NCI-H2227 treated with DMSO at 0.1 percent for 48 hours (cell line): ENCODE data around the gene ASF1A.
"Not testable (repeated sequence)": the region's sequence is repeated elsewhere in the genome, so short reads cannot be mapped to it uniquely, and the experiment has no call there.

Experiments used
- DNase-seq: peaks from one replicate; lab custom pipeline; 2025; lab: John Stamatoyannopoulos, UW

ASF1A gene

GRCh38 chr6:118893807-118894424 lies at the start of gene ASF1A:
Gene ASF1A, plus strand, starts transcription at chr6:118894152. Its CDS starts 262 bp downstream, at chr6:118894414.
- DNase-seq: peak; percentile 93

DNA sequence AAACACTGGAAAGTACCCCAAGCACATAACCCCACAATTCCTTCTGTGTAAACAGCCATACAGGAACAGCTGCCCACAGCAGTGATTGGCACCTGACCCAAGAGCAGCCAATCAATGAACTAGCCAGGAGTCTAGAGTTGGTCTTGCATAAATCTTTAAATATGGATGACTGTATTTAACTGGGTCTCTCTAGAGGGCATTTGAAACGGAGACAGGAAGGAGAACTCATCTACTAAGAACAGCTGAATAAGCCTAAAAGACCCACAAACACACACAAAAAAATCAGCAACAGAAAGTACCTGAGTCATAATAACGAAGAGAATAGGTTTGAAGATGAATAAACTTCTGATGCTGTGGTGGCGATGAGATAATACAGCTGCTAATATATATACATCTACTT lies 49.0 kb upstream of the ASF1A start:
- no peak for DNase-seq

DNA sequence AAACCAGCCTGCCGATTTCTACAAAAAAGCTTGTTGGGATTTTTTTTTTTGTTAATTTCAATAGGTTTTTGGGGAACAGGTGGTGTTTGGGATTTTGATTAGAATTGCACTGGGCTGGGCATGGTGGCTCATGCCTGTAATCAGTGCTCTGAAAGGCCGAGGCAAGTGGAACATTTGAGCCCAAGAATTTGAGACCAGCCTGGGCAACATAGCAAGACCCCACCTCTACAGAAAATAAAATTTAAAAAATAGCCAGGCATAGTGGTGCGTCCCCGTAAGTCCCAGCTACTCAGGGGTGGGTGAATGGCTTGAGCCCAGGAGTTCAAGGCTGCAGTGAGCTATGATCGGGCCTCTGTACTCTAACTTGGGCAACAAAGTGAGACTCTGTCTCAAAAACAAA lies 40.5 kb upstream of the ASF1A start:
- no peak for DNase-seq

GRCh38 chr6:118856301-118856700 lies 37.7 kb upstream of the ASF1A start:
- DNase-seq: no peak

DNA sequence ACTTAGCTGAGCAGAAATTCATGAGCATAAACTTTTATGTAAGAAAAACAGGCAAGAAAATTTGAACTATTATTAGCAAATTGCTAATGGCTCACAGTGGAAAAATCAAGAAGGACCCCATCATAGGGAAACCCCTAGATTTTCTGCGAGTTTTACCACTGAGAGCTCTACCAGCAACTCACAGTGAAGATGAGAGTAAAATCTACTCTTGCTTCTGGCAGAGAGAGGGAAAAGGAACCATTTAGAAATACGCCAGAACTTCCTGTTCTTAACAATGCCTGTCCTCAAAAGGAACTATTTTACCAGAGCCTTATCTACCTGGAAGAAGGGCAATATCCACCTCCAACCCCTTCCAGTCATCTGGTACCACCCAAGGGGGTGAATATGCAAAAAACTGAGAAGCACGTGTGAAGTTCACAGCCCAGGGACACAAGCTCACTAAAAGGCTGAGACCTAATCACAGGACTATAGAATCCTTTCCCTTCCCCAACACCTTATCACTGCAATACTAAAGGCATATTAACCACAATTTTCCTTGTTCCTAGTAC lies 34.4 kb upstream of the ASF1A start:
- DNase-seq: no peak

GRCh38 chr6:118860363-118860762 lies 33.6 kb upstream of the ASF1A start:
- DNase-seq: no peak

DNA sequence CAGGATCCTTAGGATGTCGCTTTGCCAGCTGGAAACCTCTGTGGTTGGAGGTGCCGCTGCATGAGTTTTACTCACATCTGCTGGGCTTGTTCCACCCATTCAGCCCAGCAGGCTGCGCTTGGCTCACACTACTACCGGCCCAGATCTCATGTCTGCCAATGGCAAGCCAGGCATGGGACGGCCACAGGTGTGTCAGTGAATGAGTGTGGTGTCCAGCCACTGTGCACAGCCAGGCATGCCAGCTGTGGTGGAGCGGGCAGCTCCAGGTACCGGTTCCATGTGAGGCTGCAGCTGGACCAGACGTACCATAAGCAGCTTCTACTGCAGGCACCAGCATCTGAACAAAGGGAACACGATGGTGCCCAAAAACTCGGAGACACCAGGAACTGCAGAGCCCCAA lies 33.1 kb upstream of the ASF1A start:
- no peak for DNase-seq

DNA sequence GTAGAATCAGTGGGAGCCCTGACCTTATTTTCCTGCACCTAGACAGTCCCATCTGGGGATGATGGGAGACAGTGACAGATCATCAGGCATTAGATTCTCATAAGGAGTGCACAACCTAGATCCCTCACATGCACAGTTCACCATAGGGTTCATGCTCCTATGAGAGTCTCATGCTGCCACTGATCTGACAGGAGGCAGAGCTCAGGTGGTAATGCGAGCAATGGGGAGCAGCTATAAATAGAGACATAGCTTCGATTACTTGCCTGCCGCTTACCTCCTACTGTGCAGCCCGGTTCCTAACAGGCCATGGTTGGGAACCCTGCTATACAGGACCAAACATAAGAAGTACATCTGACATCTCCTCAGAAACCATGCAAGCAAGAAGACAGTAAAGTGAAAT lies 31.5 kb upstream of the ASF1A start:
- no peak for DNase-seq

DNA sequence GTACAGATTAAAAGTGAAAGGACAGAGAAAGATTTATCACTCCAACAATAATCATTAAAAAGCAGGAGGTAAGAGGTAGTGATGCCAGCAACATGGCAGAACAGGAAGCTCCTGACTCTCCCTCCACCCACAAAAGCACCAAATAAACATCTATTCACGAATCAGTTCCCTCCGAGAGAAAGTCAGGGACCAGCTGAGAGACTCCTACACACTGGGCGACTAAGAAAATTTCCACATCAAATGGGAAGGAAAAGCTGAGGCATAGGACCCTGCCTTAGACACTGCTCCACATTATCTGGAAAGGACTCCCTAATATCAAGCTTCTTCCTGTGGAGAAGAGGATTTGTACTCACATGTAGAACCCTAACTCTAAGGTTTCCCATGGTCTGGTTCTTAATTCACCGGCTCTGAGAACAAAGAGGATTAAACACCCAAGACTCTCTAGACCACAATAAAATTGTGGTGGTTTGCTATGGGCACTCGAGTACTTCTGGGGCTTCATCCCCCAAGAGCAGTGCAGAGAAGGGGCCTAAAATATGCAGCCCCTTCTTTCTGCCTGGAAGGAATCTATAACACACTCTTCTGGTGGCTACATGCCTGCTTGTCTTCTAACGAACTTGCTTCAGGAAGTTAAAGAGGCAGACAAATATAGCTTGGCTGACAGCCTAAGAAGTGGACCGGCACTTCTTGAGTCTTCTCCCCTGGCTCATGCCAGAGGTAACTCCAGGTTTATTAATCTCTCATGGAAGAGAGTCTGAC lies 29.4 kb upstream of the ASF1A start:
- DNase-seq: no peak

GRCh38 chr6:118865100-118865391 lies 28.9 kb upstream of the ASF1A start:
- no peak for DNase-seq

DNA sequence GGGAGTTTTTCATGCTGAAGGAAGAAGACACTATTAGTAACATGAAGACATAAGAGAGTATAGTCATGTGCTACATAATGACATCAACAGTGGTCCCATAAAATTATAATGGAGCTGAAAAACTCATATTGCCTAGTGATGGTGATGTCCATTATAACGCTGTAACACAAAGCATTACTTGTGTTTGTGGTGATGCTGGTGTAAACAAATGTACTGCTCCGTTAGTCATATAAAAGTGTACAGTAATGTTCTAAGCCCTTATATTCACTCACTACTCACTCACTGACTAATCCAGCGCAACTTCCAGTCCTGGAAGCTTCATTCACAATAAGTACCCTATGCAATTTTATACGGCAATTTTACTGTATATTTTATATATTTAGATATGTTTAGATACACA lies 26.8 kb upstream of the ASF1A start:
- DNase-seq: no peak

GRCh38 chr6:118868901-118869300 lies 25.1 kb upstream of the ASF1A start:
- DNase-seq: not testable (repeated sequence)

- DNase-seq: no peak
These were observed 24.6 kb upstream of the ASF1A start for GRCh38 chr6:118869350-118869749.

DNA sequence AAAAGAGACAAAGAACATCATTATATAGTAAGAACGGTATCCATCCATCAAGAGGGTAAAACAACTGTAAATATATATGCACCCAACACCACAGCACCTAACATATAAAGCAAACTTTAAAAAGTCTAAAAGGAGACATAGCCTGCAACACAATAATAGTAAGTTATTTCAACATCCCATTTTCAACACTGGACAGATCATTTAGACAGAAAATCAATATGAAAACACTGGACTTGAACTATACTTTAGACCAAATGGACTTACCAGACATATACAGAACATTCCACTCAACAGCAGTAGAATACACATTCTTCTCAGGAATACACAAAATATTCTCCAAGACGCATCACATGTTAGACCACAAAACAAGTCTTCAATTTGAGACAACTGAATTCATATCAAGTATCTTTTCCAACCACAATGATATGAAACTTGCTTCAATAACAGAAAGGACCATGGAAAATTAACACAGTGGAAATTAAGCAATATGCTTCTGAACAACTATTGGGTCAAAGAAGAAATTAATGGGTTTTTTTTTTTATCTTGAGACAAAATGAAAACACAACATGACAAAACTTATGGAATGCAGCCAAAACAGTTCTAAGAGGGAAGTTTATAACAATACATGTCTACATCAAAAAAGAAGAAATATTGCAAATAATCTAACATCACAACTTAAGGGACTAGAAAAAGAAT lies 23.9 kb upstream of the ASF1A start:
- no peak for DNase-seq

- DNase-seq: no peak
These were observed 22.6 kb upstream of the ASF1A start for GRCh38 chr6:118871331-118871730.

DNA sequence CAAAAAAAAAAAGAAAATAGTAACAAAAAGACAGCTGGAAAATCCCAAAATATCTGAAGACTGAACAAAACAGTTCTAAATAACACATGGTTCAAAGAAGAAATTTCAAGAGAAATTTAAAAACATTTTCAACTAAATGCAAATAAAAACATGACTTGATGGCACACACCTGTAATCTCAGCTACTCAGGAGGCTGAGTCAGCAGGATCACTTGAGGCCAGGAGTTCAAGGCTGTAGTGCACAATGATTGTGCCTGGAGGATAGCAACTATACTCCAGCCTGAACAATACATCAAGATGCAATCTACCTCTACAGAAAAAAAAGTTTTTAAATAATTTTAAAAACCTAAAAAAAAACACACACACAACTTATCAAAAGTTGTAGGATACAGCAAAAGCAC lies 21.6 kb upstream of the ASF1A start:
- DNase-seq: no peak

DNA sequence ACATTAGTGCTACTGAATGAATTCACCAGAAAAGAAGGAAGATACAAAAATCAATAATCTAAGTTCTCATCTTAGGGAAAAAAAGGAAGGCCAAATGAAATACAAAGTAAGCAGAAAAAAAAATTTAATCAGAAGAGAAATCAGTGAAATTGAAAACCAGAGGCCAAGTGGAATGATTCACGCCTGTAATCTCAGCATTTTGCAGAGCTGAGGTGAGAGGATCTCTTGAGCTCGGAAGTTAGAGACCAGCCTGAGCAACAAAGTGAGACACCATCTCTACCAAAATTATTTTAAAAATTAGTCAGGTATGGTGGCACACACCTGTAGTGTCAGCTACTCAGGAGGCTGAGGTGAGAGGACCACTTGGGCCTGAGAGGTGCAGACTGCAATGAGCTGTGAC lies 21.2 kb upstream of the ASF1A start:
- no peak for DNase-seq

DNA sequence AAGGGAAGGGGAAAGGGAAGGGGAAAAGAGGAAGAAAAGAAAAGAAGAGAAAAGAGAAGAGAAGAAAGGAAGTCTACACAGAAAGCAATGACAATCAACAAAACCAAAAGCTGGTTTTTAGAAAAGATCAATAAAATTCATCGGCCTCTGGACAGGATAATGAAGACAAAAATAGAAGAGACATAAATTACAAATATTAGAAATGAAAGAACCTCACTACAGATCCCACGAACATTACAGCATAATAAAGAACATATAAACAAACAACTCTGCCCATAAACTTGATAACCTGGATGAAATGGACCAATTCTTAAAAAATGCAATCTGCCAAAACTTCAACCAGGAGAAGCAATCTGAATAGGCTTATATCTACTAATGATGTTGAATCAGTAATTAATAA lies 20.7 kb upstream of the ASF1A start:
- no peak for DNase-seq

GRCh38 chr6:118875672-118876071 lies 18.3 kb upstream of the ASF1A start:
- DNase-seq: no peak

GRCh38 chr6:118876198-118876597 lies 17.8 kb upstream of the ASF1A start:
- DNase-seq: no peak

DNA sequence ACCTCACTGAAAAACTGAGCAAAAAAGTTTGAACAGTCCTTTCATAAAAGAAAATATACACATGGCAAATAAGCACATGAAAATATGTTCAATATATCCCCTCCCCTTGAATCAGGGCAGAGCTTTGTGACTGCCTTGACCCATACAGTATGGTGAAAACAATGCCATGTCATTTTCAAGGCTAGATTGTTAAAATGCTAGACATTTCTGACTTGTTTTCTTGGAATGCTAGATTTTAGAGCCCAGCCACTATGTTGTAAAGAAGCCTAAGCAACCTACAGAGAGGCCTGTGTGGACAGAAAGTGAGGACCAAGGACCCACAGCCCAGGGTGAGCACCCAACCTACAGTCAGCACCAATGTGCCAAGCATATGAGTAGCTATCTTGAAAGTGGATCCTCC lies 17.1 kb upstream of the ASF1A start:
- DNase-seq: no peak

GRCh38 chr6:118877806-118878205 lies 16.1 kb upstream of the ASF1A start:
- no peak for DNase-seq
